HG03135 (cell line): ENCODE data around the gene TRA2B.
"Not testable (repeated sequence)": the region's sequence is repeated elsewhere in the genome, so short reads cannot be mapped to it uniquely, and the experiment has no call there.

ENCODE experiments used
- ATAC-seq: cut with Tn5 transposase; IDR thresholded peaks from one replicate; pipeline ENCODE4 v1.9.1; 2021; ENCODE audit warnings: mild to moderate bottlenecking, moderate library complexity; ENCODE audit not compliant: unreplicated experiment

The TRA2B gene

DNA sequence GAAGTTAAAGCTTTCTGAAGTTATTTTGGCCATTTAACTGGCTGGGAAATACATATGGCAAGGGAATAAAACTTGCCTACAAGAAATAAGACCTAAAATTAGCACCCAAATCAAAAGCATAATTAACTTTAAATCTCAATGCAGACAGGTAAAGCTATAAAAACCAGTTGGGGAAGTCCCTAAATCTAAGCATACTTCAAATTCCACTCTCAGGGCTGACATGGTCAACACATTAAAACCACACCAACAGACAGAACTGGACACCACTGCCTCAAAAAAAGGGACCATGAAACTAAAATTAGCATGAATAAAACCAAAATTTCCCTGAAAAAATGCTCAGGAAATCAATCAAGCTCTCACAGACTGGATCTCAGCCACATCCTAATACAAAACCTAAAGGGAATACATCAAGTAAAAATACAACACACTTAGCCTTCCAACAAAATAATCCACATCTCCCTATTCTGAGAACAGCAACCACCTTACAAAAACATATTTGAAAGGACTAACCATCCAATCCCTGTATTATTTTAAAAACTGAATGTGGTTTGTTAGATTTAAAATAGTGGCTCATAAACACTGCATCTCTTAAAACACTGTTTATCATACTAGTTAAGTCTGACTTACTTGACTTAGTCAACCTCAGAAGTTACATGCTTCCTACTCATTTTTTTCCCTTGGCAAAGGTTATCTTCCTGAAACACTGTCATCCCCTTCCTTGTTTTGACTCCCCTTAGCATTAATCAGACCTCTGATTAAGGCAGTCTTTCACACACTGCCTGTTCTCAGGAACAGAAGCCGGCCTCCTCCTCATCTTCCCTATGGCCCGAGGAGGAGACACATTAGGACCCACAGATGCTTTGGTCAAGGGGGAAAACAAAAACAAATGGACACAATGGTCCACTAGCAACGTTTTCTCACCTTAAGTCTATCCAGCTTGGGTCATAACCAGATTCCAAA lies 8.3 kb downstream of the TRA2B start:
- no peak for ATAC-seq

DNA sequence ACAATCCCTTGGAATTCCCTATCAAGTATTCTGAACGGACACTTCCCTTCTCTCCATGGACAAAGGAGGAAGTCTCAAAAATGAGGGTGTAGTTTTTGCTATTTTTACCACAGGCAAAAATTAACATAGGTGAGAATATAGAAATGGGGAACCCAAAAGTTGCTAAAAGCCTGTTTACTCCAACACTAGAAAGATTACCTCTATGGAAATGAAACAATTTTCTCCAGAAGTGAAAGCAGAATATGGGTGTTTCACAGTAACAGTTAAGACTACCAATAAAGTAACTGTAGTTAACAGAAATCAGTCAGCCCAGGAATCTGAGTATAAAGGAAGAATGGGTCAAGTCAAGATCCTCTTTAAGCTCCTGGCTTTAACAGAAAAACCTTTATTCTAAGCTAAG lies 9.3 kb downstream of the TRA2B start:
- no peak for ATAC-seq

DNA sequence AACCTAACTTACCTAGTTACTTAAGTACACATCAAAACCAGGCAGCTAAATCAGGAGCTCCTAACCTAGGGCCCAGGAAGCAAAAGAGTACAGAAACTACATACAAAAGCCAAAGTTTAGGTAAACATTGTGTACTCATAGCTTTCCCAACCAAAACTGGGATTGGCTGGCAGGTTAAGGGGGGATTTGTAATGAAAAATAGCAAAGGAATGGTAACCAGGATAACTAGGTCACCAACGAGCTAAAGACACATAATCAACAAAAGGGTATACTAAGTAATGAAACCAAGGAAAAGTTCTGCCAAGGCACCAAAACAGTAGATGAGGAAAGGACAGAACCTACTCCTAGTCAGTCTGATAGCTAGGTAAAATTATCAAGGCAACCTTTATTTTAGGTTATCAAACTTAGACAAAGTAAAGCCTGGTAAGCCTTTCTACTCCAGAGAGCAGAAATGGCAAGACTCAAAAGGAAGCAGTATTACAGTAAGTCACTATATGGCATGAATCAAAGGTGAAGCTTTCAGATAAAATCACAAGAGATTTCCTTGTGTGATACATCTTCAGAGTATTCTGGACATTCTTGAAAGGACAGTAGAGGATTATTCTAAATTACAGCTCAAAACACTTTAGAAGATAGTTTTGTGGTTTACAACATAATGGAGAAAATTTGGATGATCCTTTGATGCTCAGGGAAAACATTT lies 10.2 kb downstream of the TRA2B start:
- no peak for ATAC-seq

DNA sequence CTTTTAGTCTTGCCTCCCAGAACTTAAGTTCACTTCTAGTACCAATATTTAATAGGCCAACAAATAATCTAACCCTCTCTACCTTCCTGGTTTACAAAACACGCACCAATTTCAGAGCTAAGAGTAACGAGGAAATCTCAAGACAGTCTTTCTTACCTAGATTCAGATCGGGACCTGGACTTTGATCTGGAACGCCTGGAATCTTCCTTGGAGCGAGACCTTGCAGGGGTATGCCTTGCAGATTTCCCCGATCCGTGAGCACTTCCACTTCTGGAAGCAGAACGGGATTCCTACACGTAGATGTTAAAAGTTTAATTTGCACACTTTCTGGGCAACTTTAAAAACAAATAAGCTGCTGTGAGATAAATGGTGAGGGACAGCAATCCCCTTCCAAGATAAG lies 11.4 kb downstream of the TRA2B start:
- no peak for ATAC-seq

DNA sequence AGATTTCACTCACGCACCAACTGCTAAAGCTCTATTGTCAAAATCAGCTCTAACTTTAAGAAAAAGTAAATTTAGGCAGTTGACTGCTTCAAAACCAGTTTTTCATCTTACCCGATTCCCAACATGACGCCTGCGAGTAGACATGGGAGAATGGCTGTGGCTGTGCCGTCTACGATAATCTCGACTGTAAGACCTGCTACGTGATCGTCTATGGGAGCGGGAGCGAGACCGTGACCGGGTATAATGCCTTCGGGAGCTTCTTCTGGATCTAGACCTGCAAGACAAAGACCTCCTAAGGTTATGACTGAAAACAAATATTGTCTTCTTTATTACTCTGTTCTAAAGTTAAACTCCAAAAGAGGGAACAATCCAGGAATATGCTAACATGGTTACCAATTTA lies 12.5 kb downstream of the TRA2B start:
- ATAC-seq = no peak

DNA sequence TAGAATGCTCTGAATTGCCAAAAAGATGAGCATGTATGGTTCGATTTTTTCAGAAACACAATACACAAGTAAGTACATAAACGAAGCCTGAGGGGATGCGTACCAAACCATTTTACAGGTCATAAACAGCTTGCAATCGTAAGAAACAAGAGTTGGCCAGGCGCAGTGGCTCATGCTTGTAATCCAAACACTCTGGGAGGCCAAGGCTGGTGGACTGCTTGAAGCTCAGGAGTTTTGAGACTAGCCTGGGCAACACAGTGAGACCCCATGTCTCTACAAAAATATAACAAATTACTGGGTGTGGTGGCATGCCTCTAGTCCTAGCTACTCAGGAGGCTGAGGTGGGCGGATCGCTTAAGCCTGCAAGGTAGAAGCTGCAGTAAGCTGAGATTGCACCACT lies 13.4 kb downstream of the TRA2B start:
- no peak for ATAC-seq

DNA sequence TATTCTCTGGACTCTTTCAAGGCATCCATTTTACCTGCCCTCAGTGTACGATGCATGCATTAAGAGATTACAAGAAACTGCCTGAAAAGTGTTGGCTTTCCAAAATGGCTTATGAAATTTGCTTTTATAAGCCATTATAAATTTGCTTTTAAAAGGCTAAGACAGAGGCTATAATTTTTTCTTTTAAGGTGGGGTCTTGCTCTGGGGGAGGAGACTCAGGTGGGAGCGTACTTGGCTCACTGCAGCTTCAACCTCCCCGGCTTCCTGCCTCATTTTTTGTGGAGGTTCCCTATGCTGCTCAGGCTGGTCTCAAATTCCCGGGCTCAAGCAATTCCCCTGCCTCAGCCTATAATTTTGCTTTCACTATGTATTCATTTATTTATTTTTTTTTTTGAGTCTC lies 17.6 kb downstream of the TRA2B start:
- no peak for ATAC-seq

DNA sequence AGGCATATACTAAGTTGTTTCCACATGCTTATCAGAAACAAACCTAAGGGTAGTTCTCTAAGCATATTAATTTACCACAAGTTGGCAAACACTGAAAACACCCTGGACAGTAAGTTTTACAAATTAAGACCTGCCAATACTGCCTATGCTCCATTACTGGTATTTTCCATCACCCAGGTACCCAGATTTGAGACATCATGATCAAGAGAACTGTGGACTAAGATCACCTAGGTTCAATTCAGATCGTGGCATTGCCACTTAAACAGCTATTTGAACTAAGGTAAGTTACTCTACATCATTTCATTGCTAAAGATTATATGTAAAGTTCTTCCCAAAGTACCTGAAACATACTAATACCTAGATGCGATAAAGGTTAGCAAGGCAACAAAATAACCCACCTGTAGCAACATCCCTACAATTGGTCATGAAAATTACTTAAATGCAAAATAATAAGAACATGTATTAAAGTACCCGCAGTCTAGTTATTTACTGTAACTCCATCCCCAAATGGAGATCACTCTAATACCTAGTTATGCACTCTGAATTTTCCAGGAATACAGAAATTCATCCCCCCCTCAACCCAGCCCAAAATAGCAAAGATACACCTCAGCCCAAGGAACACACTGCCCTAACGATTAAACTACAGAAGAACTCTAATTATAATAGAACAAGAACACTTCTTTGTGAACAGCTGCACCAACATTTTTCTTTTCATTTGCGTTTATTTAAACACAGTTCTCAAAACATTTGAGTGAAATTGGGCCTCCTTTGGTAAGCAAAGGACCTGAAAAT lies 21.6 kb downstream of the TRA2B start:
- no peak for ATAC-seq

DNA sequence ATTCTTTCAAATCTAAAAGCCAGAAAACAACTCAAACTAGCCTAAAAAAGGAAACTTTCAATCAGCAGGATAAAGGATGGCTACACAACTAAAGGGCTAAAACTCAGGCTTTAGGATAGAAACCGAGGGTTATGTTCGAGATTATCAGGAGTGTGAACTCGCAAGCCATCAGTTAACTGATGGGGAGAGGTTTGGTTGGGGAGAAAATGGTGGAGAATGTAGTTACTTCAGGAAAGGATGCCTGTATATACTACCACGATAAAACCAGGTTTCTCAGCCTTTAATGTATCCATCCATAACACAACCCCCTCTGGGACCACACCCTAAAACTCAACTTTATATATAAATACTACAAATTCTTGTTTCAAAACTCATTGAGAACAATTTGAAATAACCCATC lies 22.2 kb downstream of the TRA2B start:
- no peak for ATAC-seq

DNA sequence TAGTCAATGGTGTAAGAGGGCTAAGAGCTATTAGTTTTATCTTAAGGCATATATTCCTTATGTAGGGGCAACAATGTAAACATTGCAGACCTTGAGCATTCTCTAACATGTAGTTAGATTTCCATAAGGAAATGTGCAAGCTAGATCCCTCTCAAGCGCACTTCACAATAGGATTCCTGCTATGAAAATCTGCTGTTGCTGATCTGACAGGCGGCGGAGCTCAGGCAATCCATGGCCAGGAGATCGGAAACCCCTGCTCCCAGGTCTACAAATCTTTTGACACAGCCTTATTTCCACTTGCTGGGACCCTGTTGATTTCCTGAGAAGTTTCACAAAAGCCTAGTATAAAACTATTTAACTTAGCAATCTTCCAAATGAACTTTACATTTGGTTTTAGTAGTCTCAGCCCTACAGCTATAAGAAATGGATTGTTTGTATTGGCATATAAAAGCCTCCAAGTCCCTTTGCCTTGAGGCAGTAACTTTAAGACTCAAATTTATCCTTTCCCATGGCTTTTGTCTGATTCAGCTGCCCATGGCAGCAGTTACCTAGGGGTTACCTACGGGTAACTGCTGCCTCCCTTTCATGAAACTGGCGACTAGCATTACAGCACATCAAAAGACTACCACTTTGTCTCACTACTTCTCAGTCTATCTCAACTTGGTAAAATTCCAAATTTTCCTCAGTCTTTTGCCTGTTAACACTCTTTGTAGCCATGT lies 22.7 kb downstream of the TRA2B start:
- ATAC-seq = no peak

DNA sequence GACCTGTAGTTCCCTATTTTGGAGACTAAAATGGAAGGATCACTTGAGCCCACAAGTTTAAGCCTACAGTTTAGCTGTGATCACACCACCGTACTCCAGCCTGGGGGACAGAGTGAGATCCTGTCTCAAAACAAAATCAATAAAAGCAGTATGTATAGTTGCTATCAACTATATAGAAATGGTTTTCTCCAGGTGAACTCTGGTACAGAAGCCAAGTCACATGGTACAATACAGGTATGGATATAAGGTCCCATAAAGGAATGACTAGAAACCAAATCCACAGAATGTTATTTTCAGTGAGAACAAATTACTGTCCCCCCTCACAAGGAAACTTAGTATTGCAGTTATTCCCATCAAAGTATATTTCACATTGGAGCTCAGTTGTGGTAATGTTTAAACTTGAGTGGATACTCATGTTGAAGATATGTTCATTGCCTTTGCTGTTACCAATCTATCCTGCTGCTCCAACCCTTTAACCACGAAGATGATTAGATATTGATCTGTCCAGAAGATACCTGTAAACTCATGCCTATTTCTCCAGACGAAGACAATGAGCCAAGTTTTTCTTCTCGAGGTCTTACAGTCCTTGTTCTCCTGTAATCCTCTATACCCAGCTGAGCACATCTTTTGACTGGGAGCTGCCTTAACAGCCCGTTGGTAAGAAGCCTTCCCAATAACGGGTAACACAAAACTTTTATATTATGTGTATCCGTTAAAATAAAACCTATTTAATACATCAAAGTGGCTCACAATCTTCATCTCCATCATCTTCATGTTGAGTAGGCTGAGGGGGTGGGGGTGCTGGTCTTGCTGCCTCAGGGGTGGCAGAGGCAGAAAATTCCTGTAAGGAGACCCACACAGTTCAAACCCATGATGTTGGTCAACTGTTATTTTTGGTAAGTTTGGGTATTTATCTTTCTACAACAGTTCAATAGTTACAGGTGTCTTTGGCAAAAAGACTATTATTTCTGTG lies 24.6 kb downstream of the TRA2B start:
- ATAC-seq = no peak

DNA sequence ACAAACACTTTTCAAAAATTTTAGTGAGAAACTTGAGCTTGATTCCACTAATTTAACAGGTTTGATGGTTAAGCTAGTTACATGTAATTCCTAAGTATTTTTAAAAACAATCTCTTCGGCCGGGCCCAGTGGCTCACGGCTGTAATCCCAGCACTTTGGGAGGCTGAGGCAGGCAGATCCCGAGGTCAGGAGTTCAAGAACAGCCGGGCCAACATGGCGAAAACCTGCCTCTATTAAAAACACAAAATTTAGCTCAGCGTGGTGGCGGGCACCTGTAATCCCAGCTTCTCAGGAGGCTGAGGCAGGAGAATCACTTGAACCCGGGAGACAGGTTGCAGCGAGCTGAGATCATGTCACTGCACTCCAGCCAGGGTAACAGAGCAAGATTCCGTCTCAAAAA lies 25.3 kb downstream of the TRA2B start:
- no peak for ATAC-seq

DNA sequence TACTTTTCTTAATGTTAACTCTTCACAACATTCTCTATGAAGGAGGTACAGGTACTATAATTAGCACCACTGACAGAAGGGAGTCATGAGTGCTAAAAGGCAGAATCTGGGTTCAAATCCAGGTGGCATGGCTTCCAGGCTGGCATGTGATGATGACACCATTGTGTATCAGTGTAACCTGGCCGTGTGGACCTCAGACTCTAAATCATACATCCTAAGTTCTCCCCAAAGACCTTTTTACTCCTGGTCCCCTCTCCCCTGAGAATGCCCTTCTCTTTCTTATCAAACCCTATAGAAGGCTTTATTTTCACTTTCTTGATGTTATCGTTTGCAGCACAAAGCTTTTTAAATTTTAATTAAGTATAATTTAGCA lies 26.8 kb downstream of the TRA2B start:
- ATAC-seq = not testable (repeated sequence)

DNA sequence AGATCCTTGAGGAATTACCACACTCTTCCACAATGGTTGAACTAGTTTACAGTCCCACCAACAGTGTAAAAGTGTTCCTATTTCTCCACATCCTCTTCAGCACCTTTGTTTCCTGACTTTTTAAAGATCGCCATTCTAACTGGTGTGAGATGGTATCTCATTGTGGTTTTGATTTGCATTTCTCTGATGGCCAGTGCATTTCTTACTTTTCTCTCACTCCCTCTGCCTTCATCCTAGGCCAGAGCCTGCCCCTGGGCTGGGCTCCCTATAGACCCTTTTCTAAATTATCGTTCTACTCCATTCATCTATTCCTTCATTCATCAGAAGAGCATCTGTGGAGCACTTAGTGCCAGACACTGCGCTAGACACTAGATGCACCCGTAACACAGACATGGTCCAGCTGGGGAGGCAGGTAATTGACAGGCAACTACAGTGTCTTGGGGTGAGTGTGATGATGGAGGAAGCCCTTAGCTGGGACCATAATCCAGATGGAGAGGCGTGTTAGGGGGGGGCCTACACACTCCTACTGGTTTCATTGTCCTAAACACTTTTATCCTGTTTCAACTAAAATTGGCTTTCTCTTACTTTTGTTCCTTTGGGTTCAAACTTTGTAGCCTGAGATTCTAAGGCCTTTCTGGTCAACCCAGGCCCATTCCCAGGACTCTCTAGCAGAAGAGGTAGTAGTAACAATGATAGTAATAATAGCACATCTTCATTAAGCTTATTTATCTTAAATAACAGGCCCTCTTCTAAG lies 27.3 kb downstream of the TRA2B start:
- not testable (repeated sequence) for ATAC-seq

DNA sequence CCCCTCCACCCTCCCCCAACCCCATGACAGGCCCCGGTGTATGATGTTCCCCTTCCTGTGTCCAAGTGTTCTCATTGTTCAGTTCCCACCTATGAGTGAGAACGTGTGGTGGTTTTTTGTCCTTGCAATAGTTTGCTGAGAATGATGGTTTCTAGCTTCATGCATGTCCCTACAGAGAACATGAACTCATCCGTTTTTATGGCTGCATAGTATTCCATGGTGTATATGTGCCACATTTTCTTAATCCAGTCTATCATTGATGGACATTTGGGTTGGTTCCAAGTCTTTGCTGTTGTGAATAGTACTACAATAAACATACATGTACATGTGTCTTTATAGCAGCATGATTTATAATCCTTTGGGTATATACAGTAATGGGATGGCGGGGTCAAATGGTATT lies 27.9 kb downstream of the TRA2B start:
- not testable (repeated sequence) for ATAC-seq

DNA sequence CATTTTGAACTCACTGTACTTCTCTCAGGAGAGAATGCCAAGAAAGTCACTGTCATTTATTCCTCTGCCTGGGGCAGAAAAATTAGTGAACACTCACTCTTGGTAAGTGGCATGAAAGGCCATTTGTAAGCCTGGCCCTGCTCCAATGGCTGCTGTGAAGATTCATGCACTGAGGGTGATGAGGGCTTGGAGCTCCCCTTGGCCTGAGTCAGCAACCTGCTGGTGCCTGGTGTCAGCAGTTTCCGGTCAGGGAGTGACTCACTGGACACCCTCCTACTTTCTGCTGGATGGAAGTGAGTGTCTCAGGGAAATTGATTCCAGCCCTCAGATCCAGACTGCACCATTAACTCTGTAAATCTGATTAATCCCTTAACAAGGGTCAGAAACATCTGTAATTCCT lies 37.6 kb downstream of the TRA2B start:
- no peak for ATAC-seq

DNA sequence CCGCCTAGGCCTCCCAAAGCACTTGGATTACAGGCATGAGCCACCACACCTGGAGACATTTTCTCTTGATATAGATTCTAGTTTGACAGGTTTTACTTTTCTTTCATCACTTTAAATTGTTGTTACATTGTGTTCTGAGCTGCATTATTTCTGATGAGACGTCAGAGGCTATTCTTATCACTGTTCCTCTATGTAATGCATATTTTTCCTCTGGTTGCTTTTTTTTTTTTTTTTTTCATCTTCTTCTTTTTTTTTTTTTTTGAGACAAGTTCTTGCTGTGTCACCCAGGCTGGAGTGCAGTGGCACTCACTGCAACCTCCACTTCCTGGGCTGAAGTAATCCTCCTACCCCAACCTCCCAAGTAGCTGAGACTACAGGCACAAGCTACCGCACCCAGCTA lies 41.2 kb downstream of the TRA2B start:
- no peak for ATAC-seq

DNA sequence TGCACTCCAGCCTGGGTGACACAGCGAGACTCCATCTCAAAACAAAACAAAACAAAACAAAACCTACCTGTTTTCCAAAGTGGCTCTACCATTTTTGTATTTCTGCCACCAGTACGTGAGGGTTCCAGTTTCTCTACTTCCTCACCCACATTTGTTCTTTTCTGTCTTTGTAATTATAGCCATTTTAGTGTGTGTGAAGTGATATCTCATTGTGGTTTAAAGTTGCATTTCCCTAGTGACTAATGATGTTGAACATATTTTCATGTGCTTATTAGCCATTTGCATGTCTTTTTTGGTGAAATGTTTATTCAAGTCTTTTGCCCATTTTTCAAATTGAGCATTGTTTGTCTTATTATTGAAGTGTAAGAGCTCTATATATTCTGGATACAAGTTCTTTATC lies 50.7 kb downstream of the TRA2B start:
- ATAC-seq = no peak

DNA sequence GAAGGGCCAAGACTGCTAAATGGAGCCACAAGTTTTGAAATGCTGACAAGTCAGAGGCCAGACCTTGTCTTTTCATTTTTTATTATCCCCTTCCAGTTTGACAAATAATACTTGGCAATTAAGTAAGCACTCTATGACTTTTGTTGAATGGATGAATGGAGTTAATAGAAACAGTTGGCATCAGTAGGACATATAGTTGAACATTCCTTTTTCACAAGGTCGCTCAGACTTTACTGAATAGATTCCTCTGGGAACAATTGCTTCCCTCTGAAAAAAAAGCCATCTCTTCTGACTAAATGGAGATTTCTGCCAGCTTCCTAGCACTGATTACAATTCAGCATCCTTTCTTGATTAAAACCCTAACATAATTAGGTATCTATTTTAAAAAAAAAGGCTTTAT lies 53.2 kb downstream of the TRA2B start:
- no peak for ATAC-seq
